HG02870 (cell line): ENCODE measurements around the gene PTGDS.

Source experiments
- ATAC-seq: cut with Tn5 transposase; IDR thresholded peaks from one replicate; pipeline ENCODE4 v1.9.1; 2021; ENCODE audit warnings: mild to moderate bottlenecking, moderate library complexity; ENCODE audit not compliant: unreplicated experiment

Gene PTGDS

DNA sequence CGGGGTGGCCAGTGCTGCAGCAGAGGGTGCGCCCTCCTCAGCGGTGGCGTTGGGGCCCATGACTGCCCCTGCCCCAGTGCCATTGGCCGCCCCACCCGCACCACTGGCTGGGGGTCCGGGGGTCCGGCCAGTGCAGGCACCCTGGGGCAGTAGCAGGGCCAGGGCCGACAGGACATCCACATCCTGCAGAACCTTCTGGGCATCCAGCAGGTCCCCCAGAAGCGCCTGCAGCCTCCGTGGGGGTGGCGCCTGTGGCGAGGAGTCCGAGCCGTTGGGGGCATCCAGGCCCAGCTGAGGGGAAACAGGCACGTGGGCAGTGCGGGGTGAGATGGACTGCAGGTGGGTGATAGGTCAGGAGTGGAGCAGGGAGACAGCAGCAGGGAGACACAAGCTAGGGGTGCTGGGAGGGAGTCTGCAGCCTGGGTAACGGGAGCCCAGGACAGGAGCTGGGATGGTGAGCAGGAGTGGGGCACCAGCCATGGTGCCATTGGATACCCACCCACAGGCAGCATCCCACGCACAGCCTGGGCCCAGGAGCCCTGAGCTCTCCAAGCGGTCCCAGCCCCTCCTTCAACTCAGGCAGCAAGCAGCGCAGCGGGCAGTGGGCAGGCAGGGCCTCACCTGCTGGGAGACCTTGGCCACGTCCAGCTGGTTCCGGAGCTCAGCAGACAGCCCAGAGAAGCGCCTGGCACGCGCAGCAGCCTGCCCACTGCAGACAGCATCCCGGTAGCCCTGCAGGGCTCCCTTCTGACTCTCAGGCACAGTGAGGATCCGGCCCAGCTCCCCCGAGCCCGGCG lies 43.7 kb downstream of the PTGDS start:
- no peak for ATAC-seq

- no peak for ATAC-seq
Measured at GRCh38 chr9:137021568-137021978, 44.3 kb downstream of the PTGDS start.

DNA sequence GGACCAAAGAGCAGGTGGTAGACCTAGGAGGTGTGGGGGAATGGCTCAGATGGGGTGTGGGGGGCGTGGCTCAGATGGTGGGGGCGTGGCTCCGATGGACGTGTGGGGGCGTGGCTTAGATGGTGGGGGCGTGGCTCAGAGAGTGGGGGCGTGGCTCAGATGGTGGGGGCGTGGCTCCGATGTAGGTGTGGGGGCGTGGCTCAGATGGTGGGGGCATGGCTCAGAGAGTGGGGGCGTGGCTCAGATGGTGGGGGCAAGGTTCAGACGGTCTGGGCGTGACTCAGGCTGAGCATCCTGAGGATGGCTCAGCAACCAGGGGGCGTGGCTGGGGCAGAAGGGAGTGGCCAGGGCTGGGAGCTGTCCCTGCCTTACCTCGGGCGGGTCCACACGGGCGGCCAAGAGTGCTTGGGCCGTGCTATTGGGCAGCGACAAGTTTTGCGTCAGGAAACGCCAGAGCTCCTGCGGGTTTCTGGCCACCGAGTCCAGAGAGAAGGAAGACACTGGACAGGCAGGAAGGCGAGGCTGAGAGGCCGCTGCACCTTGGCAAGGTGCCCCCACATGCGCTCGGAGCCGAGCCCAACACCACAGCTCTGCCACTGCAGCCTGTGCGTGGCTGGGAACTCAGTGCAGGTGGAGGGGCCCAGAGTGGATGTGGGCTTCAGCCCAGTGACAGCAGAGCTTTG lies 44.8 kb downstream of the PTGDS start:
- ATAC-seq: no peak

DNA sequence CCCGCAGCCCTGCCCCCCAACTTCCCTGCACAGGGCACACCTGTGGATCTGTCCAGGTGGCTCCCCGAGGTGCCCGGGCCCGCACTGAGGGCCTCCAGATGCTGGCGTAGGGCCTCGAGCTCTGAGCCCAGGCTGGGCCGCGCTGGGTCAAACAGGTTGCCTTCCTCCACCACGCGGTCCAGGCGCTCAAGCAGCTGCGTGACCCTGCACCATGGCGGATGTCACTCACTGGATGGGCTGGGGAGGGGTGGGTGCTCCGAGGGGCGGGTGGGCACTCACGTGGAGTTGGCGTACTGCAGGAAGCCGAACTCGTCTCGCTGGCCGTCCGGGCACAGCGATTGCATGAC lies 45.3 kb downstream of the PTGDS start:
- no peak for ATAC-seq

DNA sequence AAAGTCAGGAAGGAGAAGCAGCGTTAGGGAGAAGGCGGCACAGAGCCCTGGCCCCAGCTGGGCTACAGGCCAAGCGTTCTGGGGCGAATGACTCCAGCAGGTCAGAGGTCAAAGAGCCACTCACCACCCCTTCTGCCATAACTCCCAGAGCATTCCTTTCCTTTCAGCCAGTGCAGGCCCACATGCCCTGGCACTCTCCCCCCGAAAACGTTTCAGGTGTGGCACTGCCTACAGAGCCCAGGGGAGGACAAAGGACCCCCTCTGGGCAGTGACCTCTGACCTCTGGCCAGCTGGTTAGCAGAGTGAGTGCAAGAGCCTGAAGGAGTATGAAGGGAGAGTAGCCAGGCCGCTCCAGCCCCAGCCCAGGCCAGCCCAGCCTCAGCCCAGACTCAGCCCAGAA lies 45.9 kb downstream of the PTGDS start:
- ATAC-seq: no peak

GRCh38 chr9:137023583-137023991 lies 46.3 kb downstream of the PTGDS start:
- no peak for ATAC-seq

- no peak for ATAC-seq
Measured at GRCh38 chr9:137025517-137025966, 48.2 kb downstream of the PTGDS start.

DNA sequence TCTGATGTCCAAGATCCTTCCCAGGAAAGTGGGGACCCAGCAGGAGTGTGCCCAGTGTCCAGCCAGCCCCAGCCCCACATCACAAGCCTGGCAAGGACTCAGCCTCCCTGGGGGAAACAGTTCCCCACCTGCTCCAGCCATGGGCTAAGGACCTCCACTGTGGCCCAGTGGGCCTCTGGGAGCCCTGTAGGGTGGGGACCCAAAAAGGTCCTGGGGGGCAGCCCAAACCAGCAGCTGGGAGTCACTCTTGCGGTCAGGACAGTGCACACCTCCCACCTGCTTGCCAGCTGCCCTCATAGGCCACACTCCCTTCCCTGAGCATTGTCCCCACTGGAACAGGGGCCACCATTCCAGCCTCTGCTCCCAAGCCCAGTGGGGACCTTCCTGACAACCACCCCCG lies 49.1 kb downstream of the PTGDS start:
- ATAC-seq: no peak

GRCh38 chr9:137026828-137027227 lies 49.5 kb downstream of the PTGDS start:
- ATAC-seq: no peak

DNA sequence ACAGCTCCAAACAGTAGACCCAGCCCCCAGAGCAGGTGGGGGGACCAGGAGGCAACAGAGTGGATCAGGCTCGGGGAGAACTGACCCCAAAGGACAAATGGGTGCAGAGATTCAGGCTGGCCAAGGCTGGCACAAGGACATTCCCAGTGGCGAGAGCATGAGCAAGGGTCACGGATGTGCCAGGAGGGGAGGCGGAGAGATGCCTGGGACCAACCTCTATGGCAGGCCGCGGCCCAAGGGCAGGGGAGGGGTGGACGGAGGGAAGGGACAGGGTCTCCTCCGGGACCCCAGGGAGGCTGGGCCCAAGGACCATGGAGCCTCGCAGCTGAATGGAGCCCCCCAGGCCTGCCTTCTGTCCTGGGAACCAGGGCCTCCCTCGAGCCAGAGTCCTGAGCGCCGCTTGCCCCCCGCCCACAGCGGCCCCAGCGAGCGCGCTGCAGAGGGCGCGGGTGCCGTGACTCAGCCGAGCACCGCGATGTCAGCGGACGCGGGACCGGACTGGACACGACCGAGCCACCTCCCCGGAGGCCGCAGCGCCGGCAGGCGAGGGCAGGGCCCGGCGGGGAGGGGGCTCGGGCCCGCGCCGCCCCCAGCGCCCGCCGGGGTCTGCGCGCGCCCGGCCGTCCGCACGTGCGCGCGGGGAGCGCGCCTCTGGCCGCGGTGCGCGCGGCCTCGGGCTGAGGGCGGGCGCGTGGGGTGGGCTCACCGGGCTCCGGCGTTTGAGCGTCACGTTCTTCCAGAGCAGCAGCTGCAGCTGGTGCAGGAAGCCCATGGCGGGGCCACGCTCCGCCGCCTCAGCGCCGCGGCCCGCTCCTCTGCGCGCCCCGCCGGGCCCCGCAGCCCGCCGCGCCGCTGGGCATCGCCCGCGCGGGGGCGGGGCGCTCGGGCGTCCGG lies 50.3 kb downstream of the PTGDS start, which contains the start of gene ABCA2:
ABCA2 (minus strand) TSS at position 869 of the 894 bp plus-strand sequence; CDS start at position 772, 97 bp downstream.
- no peak for ATAC-seq

DNA sequence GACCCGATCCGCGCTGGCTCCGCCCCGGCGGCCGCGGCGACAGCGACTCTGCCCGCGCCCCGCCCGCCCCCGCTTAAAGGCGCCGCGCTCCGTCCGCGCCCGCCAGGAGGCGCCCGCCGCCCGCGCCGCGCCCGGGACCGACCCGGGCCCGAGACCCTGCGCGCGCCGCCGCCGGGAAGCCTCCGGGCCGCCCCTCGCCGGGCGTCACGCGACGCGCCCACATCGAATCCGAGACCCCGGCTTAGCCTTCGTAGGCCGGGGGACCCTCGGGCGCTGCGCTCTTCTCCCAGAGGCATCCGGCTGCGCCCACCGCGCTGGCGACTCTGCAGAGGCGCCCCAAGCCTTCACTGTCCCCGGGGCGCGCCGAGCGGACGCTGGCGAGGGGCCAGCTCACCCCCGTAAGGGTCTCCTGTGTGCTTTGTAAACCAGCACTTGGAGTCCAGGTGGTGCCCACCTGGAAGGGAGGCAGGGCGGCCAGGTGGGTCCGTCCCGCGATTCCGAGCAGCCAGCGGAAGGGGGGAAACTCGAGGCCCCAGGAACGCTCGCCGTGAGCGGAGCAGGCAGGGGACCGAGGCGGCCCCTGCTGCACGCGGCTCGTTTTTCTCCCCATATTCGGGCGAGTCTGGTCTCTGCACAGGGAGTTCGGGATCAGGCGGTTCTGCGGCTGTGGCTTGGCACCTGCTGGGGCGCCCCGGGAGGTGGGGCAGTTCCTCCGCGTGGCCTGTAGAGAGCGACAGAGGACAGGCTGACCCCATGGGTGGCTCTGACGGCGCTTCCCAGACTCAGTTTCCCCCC lies 51.2 kb downstream of the PTGDS start:
- no peak for ATAC-seq

- no peak for ATAC-seq
Measured at GRCh38 chr9:137029058-137029936, 52.0 kb downstream of the PTGDS start.

- ATAC-seq: no peak
Measured at GRCh38 chr9:137030006-137030405, 52.7 kb downstream of the PTGDS start.

DNA sequence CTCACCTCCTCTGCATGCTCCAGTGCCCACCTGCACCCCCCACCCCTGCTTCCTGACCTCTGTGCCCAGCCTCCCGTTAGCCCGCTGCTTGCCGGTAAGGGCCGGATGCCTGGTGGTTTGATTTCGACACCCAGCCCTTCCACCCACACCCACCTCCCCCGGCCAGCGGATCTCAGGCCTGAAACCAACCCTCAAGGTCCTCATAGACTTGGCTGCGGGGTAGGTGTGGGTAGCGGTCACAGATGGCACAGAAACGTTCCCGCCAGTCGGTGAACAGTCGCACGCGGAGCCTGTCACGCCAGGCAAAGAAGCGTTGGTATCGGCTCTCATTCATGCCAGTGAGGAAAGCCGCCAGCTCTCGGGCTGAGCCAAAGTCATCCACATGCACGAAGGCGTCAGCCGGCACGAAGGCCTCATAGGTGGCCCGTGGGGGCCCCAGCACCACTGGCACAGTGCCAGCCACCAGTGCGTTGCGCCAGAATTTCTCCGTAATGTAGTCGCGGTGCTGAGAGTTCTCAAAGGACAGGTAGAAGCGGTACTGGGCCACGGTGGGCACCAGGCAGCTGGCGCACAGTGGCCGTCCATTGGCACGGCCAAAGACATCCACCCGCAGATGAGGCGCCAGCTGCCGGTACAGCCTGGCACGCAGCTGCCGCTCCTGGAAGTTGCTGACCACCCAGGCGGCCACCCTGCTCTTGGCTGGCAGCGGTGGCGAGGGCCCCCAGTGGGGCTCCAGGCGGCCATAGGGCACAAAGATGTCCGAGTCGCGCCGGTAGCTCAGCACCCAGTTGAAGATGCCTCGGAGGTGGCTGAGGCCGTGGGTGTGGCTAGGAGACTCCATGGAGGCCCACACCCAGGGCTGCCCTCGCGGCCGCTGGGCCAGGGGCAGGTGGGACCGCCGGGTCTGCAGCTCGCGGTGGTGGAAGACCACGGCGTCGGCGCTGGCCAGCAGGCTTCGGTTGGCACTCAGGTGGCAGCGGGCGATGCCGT lies 53.5 kb downstream of the PTGDS start:
- ATAC-seq: no peak
